Esophagus muscularis mucosa (tissue), 3 donors: ENCODE measurements around the gene PBOV1.

Source experiments
- CTCF ChIP-seq, 3 experiments: fragments of 200-600 bp in 2 of 3; fragments of 450-650 bp in 1 of 3; sonication (generic) in 2 of 3; IDR thresholded peaks; one replicate each; pipeline ENCODE4 v1.5.1; 2017 to 2019; ENCODE audit warnings: antibody characterized with exemption in 3 of 3, mild to moderate bottlenecking in 2 of 3, moderate library complexity in 1 of 3
- EP300 ChIP-seq: sonication (generic); formaldehyde crosslinking; IDR thresholded peaks from one replicate; pipeline ENCODE4 v1.6.1; 2017; ENCODE audit warnings: antibody characterized with exemption

- TF ChIP-seq EP300 (no peak), CTCF (IDR thresholded peaks at IDR 0.05) (no peak)
Observed at GRCh38 chr6:138175596-138175995, 42.7 kb downstream of the PBOV1 start.
